GM23338 (cell line): Measurements from ENCODE around the gene LDLRAD3. TPM values are rescaled to one million over a fixed set of nuclear protein-coding genes. Genes with fewer than 3 reads are reported as not detected.

Experiments
- ATAC-seq: fragments of 200-7000 bp; cut with Tn5 transposase; 3 replicates; pipeline ENCODE4 v1.9.1; 2020
- DNase-seq: peaks from one replicate; pipeline ENCODE4 v3.0.0-alpha.2; 2015; ENCODE audit warnings: low spot score
- H2AFZ ChIP-seq: fragments of 200-600 bp; sonication (generic); 2 replicates; pipeline ENCODE4 v1.8.0; 2016; ENCODE audit warnings: antibody characterized with exemption, mild to moderate bottlenecking, moderate library complexity
- H3F3A ChIP-seq: fragments of 200-600 bp; sonication (generic); replicated peaks from 2 replicates; pipeline ENCODE4 v1.8.0; 2017; ENCODE audit warnings: antibody characterized with exemption, mixed run types, low read depth
- H3K27ac ChIP-seq: fragments of 200-600 bp; sonication (generic); 2 replicates; pipeline ENCODE4 v1.6.1; 2016; ENCODE audit warnings: low read depth
- H3K27me3 ChIP-seq: fragments of 200-600 bp; sonication (generic); 2 replicates; pipeline ENCODE4 v1.8.0; 2016; ENCODE audit warnings: mild to moderate bottlenecking, mixed run types, moderate library complexity; ENCODE audit not compliant: insufficient read depth
- H3K36me3 ChIP-seq: fragments of 200-600 bp; sonication (generic); 2 replicates; pipeline ENCODE4 v1.8.0; 2016; ENCODE audit warnings: mild to moderate bottlenecking; ENCODE audit not compliant: insufficient read depth
- H3K4me1 ChIP-seq: fragments of 200-600 bp; sonication (generic); 2 replicates; pipeline ENCODE4 v1.8.0; 2016; ENCODE audit warnings: mild to moderate bottlenecking, moderate library complexity; ENCODE audit not compliant: insufficient read depth
- H3K4me2 ChIP-seq: fragments of 200-600 bp; sonication (generic); 2 replicates; pipeline ENCODE4 v1.7.1; 2017; ENCODE audit warnings: mixed run types
- H3K4me3 ChIP-seq: fragments of 200-600 bp; sonication (generic); 2 replicates; pipeline ENCODE4 v1.6.1; 2016; ENCODE audit warnings: mixed run types
- H3K79me2 ChIP-seq: fragments of 200-600 bp; sonication (generic); replicated peaks from 2 replicates; pipeline ENCODE4 v1.8.0; 2017; ENCODE audit warnings: mild to moderate bottlenecking; ENCODE audit not compliant: insufficient read depth
- H3K9me2 ChIP-seq: fragments of 200-600 bp; sonication (generic); 2 replicates; pipeline ENCODE4 v1.8.0; 2017; ENCODE audit not compliant: insufficient read depth
- H4K20me1 ChIP-seq: fragments of 200-600 bp; sonication (generic); replicated peaks from 2 replicates; pipeline ENCODE4 v1.8.0; 2017; ENCODE audit warnings: mild to moderate bottlenecking; ENCODE audit not compliant: insufficient read depth
- H3K27ac Mint-ChIP-seq: 2 replicates; pipeline ENCODE4 v1.8.0; 2020; ENCODE audit warnings: inconsistent platforms, mild to moderate bottlenecking, moderate library complexity, mixed read lengths
- H3K27me3 Mint-ChIP-seq: 3 replicates; pipeline ENCODE4 v1.8.0; 2022; ENCODE audit warnings: low read depth, mild to moderate bottlenecking, moderate library complexity, mixed read lengths, inconsistent platforms; ENCODE audit not compliant: insufficient read depth, poor library complexity
- H3K36me3 Mint-ChIP-seq: 3 replicates; pipeline ENCODE4 v1.8.0; 2021; ENCODE audit warnings: low read depth, mild to moderate bottlenecking, inconsistent platforms, moderate library complexity, mixed read lengths
- H3K4me1 Mint-ChIP-seq: 3 replicates; pipeline ENCODE4 v1.8.0; 2020; ENCODE audit warnings: mild to moderate bottlenecking, inconsistent platforms, mixed read lengths
- H3K4me3 Mint-ChIP-seq: 3 replicates; pipeline ENCODE4 v1.8.0; 2021; ENCODE audit warnings: moderate library complexity, mild to moderate bottlenecking, inconsistent platforms, mixed read lengths
- H3K9me3 Mint-ChIP-seq: 3 replicates; pipeline ENCODE4 v1.8.0; 2020; ENCODE audit warnings: moderate library complexity, mild to moderate bottlenecking, inconsistent platforms, mixed read lengths
- CREB1 ChIP-seq: fragments of 250-450 bp; sonication (Bioruptor Pico); IDR thresholded peaks from 2 replicates; pipeline ENCODE4 v1.5.0; 2020; ENCODE audit warnings: low read depth, mild to moderate bottlenecking, moderate library complexity
- NANOG ChIP-seq: IDR thresholded peaks from 2 replicates; pipeline ENCODE4 v1.6.1; 2016; ENCODE audit warnings: antibody characterized with exemption, borderline replicate concordance
- polyA plus RNA-seq: library from polyadenylated mRNA; unstranded; fragments of >200 nt; fragmentation: Nextera tagmentation; extraction: Ambion mirVana; gene quantifications from 2 replicates; pipeline ENCODE4 v1.2.1, GENCODE V29; 2016
- total RNA-seq: library from RNA; depleted of rRNA; stranded (reverse); fragments of >200 nt; shearing (Covaris generic); gene quantifications from 2 replicates; pipeline ENCODE4 v1.2.3, GENCODE V29; 2014
- TF ChIP-seq, protein P1 (sequence below): fragments of 250-450 bp; sonication (Bioruptor Pico); IDR thresholded peaks from 2 replicates; pipeline ENCODE4 v1.5.0; 2020; ENCODE audit warnings: mild to moderate bottlenecking, moderate library complexity
- TF ChIP-seq, protein P2 (sequence below): IDR thresholded peaks from 2 replicates; pipeline ENCODE4 v1.6.1; 2016; ENCODE audit warnings: antibody characterized with exemption
- TF ChIP-seq, protein P3 (sequence below): IDR thresholded peaks from one replicate; pipeline ENCODE4 v1.6.1; 2018; ENCODE audit warnings: antibody characterized with exemption; ENCODE audit not compliant: unreplicated experiment

LDLRAD3 gene
- total and polyA plus RNA-seq, 2 experiments from 2014 or later = 8.5 to 19.4 TPM

DNA sequence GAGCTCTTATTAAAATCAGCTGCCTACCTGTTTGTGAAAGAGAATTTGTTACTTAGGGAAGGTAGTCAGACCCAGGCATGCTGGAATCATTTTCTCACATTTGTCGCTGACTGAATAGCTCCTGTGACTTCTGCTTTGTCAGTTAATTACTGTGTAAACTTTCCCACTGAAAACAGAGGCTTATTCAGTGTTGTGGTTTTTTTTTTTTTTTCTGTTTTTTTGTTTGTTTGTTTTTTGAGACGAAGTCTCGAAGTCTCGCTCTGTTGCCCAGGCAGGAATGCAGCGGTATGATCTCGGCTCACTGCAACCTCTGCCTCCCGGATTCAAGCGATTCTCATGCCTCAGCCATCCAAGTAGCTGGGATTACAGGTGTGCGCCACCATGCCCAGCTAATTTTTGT lies 5.6 kb upstream of the LDLRAD3 start:
- H3K4me3 ChIP-seq = no peak overlapping the region
- TF ChIP-seq NANOG = no peak
- H4K20me1 ChIP-seq = no peaks in the 10 kb centered on the region
- H3K4me3 Mint-ChIP-seq = no peak overlapping the region
- H3K36me3 Mint-ChIP-seq = no peaks in the 10 kb centered on the region
- peaks cover 7% of the 10 kb centered on the region for H3K27me3 Mint-ChIP-seq
- ATAC-seq = no peak
- H3K4me1 Mint-ChIP-seq = peaks cover 17% of the 10 kb centered on the region
- no peak overlapping the region; the same call in 1 of the 2 replicates for H3K4me2 ChIP-seq
- H3K79me2 ChIP-seq = no peaks in the 10 kb centered on the region
- no peak overlapping the region for H3K27ac Mint-ChIP-seq
- no peaks in the 10 kb centered on the region for H3F3A ChIP-seq
- peaks cover 8% of the 10 kb centered on the region; the same call in 1 of the 2 replicates for H3K27me3 ChIP-seq
- DNase-seq = no peak
- H3K9me2 ChIP-seq = no peaks in the 10 kb centered on the region
- H3K9me3 Mint-ChIP-seq = no peaks in the 10 kb centered on the region; the same call in 2 of the 3 replicates
- H3K36me3 ChIP-seq = no peaks in the 10 kb centered on the region
- no peak overlapping the region for H2AFZ ChIP-seq
- peaks cover 10% of the 10 kb centered on the region for H3K4me1 ChIP-seq
- H3K27ac ChIP-seq = no peak overlapping the region

DNA sequence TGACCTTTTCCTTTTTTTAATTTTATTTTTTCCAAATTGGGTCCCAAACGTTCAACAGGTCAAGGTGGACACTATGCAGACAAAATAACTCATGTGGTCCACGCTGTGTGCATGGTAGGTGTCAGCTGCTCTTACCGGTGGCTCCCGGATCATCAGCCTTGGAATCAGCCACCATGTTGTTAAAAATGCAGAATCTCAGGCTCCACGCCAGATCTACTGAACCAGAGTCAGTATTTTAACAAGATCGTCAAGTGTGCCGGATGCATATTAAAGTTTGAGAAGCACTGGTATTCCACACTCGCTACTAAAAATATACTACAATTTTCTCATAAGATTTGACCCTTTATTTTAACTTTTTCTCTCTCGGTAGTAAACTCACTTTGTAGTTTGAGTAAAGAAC lies 553 bp upstream of the LDLRAD3 start:
- Histone ChIP-seq H3K4me3 (peak overlapping the region; percentile 55), H3K4me2 (peak overlapping the region; percentile 74), H3K36me3 (no peaks in the 10 kb centered on the region), H2AFZ (peak overlapping the region; percentile 92), H3K27ac (0 out of 2 replicates have a peak overlapping the region, but pooled peaks have one; percentile 46), H3F3A (no peaks in the 10 kb centered on the region), H3K27me3 (peaks cover 27% of the 10 kb centered on the region), H4K20me1 (peaks cover 29% of the 10 kb centered on the region), H3K4me1 (peaks cover 44% of the 10 kb centered on the region), H3K9me2 (no peaks in the 10 kb centered on the region), H3K79me2 (peaks cover 41% of the 10 kb centered on the region)
- Mint-ChIP-seq H3K36me3 (no peaks in the 10 kb centered on the region; the same call in 2 of the 3 replicates), H3K9me3 (no peaks in the 10 kb centered on the region; the same call in 1 of the 3 replicates), H3K4me3 (peak overlapping the region; percentile 84), H3K27me3 (peaks cover 18% of the 10 kb centered on the region), H3K27ac (peak overlapping the region; percentile 89), H3K4me1 (peaks cover 42% of the 10 kb centered on the region)
- no peak for TF ChIP-seq NANOG
- TF ChIP-seq, protein P1, sequence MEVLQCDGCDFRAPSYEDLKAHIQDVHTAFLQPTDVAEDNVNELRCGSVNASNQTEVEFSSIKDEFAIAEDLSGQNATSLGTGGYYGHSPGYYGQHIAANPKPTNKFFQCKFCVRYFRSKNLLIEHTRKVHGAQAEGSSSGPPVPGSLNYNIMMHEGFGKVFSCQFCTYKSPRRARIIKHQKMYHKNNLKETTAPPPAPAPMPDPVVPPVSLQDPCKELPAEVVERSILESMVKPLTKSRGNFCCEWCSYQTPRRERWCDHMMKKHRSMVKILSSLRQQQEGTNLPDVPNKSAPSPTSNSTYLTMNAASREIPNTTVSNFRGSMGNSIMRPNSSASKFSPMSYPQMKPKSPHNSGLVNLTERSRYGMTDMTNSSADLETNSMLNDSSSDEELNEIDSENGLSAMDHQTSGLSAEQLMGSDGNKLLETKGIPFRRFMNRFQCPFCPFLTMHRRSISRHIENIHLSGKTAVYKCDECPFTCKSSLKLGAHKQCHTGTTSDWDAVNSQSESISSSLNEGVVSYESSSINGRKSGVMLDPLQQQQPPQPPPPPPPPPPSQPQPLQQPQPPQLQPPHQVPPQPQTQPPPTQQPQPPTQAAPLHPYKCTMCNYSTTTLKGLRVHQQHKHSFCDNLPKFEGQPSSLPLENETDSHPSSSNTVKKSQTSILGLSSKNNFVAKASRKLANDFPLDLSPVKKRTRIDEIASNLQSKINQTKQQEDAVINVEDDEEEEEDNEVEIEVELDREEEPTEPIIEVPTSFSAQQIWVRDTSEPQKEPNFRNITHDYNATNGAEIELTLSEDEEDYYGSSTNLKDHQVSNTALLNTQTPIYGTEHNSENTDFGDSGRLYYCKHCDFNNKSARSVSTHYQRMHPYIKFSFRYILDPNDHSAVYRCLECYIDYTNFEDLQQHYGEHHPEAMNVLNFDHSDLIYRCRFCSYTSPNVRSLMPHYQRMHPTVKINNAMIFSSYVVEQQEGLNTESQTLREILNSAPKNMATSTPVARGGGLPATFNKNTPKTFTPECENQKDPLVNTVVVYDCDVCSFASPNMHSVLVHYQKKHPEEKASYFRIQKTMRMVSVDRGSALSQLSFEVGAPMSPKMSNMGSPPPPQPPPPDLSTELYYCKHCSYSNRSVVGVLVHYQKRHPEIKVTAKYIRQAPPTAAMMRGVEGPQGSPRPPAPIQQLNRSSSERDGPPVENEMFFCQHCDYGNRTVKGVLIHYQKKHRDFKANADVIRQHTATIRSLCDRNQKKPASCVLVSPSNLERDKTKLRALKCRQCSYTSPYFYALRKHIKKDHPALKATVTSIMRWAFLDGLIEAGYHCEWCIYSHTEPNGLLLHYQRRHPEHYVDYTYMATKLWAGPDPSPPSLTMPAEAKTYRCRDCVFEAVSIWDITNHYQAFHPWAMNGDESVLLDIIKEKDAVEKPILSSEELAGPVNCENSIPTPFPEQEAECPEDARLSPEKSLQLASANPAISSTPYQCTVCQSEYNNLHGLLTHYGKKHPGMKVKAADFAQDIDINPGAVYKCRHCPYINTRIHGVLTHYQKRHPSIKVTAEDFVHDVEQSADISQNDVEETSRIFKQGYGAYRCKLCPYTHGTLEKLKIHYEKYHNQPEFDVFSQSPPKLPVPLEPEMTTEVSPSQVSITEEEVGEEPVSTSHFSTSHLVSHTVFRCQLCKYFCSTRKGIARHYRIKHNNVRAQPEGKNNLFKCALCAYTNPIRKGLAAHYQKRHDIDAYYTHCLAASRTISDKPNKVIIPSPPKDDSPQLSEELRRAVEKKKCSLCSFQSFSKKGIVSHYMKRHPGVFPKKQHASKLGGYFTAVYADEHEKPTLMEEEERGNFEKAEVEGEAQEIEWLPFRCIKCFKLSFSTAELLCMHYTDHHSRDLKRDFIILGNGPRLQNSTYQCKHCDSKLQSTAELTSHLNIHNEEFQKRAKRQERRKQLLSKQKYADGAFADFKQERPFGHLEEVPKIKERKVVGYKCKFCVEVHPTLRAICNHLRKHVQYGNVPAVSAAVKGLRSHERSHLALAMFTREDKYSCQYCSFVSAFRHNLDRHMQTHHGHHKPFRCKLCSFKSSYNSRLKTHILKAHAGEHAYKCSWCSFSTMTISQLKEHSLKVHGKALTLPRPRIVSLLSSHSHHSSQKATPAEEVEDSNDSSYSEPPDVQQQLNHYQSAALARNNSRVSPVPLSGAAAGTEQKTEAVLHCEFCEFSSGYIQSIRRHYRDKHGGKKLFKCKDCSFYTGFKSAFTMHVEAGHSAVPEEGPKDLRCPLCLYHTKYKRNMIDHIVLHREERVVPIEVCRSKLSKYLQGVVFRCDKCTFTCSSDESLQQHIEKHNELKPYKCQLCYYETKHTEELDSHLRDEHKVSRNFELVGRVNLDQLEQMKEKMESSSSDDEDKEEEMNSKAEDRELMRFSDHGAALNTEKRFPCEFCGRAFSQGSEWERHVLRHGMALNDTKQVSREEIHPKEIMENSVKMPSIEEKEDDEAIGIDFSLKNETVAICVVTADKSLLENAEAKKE = no peak
- TF ChIP-seq, protein P2, sequence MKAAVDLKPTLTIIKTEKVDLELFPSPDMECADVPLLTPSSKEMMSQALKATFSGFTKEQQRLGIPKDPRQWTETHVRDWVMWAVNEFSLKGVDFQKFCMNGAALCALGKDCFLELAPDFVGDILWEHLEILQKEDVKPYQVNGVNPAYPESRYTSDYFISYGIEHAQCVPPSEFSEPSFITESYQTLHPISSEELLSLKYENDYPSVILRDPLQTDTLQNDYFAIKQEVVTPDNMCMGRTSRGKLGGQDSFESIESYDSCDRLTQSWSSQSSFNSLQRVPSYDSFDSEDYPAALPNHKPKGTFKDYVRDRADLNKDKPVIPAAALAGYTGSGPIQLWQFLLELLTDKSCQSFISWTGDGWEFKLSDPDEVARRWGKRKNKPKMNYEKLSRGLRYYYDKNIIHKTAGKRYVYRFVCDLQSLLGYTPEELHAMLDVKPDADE = no peak
- TF ChIP-seq CREB1 (CRISPR knock-in tag) = no peak
- TF ChIP-seq, protein P3, sequence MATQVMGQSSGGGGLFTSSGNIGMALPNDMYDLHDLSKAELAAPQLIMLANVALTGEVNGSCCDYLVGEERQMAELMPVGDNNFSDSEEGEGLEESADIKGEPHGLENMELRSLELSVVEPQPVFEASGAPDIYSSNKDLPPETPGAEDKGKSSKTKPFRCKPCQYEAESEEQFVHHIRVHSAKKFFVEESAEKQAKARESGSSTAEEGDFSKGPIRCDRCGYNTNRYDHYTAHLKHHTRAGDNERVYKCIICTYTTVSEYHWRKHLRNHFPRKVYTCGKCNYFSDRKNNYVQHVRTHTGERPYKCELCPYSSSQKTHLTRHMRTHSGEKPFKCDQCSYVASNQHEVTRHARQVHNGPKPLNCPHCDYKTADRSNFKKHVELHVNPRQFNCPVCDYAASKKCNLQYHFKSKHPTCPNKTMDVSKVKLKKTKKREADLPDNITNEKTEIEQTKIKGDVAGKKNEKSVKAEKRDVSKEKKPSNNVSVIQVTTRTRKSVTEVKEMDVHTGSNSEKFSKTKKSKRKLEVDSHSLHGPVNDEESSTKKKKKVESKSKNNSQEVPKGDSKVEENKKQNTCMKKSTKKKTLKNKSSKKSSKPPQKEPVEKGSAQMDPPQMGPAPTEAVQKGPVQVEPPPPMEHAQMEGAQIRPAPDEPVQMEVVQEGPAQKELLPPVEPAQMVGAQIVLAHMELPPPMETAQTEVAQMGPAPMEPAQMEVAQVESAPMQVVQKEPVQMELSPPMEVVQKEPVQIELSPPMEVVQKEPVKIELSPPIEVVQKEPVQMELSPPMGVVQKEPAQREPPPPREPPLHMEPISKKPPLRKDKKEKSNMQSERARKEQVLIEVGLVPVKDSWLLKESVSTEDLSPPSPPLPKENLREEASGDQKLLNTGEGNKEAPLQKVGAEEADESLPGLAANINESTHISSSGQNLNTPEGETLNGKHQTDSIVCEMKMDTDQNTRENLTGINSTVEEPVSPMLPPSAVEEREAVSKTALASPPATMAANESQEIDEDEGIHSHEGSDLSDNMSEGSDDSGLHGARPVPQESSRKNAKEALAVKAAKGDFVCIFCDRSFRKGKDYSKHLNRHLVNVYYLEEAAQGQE = no peak
- peak; percentile 24 for DNase-seq
- no peak for ATAC-seq
